ENCODE data around the gene DNAJC1. TPM values are rescaled to one million over a fixed set of nuclear protein-coding genes. Genes with fewer than 3 reads are reported as not detected.
"Not testable (repeated sequence)": the region's sequence is repeated elsewhere in the genome, so short reads cannot be mapped to it uniquely, and the experiment has no call there.

DNAJC1 gene
- total RNA-seq, 1 donor from 2014 or later, result 66.8 TPM

DNA sequence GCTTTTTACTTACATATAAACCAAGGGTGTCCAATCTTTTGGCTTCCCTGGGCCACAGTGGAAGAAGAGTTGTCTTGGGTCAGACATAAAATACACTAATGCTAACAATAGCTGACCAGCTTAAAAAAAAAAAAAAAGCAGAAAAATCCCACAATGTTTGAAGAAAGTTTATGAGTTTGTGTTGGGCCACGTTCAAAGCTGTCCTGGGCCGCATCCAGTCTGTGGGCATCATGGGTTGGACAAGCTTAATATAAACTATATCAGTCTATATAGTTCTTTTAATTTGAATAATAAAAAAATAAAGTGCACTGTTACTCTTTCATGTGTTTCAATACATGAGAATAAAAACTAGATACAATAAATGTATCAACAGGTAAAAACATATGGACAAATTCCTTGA lies 179.9 kb downstream of the DNAJC1 start:
- no peaks in the 10 kb centered on the region for H3K4me1 Mint-ChIP-seq (ENCODE audit: low read depth, unreplicated experiment)
- Histone ChIP-seq H3K4me2 (ENCODE audit: low read length) (no peak overlapping the region), H3K36me3 (ENCODE audit: insufficient read depth, low read length) (no peaks in the 10 kb centered on the region), H3K9me3 (ENCODE audit: insufficient read depth, low read depth, low read length) (peaks cover 4% of the 10 kb centered on the region), H3K4me1 (ENCODE audit: insufficient read depth, low read length) (no peaks in the 10 kb centered on the region), H3K27ac (ENCODE audit: low read depth, low read length) (no peak overlapping the region), H3K79me2 (ENCODE audit: insufficient read depth, low read length) (no peaks in the 10 kb centered on the region), H3K27me3 (ENCODE audit: insufficient read depth, low read length) (no peaks in the 10 kb centered on the region), H3K4me3 (ENCODE audit: insufficient read depth, low read depth, low read length) (no peak overlapping the region), H4K20me1 (ENCODE audit: insufficient read depth, low read length) (no peaks in the 10 kb centered on the region), H2AFZ (ENCODE audit: low read depth, low read length) (no peak overlapping the region), H3K9ac (ENCODE audit: low read length) (no peak overlapping the region)
- H3K36me3 Mint-ChIP-seq (ENCODE audit: low read depth, unreplicated experiment), result peaks cover 42% of the 10 kb centered on the region
- no peak for TF ChIP-seq EZH2 (IDR thresholded peaks at IDR 0.05; ENCODE audit: insufficient read depth, low read length)
- TF ChIP-seq, protein P1, sequence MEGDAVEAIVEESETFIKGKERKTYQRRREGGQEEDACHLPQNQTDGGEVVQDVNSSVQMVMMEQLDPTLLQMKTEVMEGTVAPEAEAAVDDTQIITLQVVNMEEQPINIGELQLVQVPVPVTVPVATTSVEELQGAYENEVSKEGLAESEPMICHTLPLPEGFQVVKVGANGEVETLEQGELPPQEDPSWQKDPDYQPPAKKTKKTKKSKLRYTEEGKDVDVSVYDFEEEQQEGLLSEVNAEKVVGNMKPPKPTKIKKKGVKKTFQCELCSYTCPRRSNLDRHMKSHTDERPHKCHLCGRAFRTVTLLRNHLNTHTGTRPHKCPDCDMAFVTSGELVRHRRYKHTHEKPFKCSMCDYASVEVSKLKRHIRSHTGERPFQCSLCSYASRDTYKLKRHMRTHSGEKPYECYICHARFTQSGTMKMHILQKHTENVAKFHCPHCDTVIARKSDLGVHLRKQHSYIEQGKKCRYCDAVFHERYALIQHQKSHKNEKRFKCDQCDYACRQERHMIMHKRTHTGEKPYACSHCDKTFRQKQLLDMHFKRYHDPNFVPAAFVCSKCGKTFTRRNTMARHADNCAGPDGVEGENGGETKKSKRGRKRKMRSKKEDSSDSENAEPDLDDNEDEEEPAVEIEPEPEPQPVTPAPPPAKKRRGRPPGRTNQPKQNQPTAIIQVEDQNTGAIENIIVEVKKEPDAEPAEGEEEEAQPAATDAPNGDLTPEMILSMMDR (IDR thresholded peaks at IDR 0.05; ENCODE audit: insufficient read depth, low read depth, low read length), result no peak
- FAIRE-seq (no peak), DNase-seq (ENCODE audit: low read depth) (no peak)
- no peaks in the 10 kb centered on the region for H3K27me3 Mint-ChIP-seq (ENCODE audit: low read depth, unreplicated experiment)
- peaks cover 38% of the 10 kb centered on the region for H3K9me3 Mint-ChIP-seq (ENCODE audit: unreplicated experiment)
- H3K4me3 Mint-ChIP-seq (ENCODE audit: unreplicated experiment), result no peak overlapping the region
- no peak overlapping the region for H3K27ac Mint-ChIP-seq (ENCODE audit: unreplicated experiment)

GRCh38 chr10:21822273-21822672 lies 181.3 kb downstream of the DNAJC1 start:
- H3K27me3 ChIP-seq (ENCODE audit: insufficient read depth, low read length); H2AFZ ChIP-seq (ENCODE audit: low read depth, low read length); H4K20me1 ChIP-seq (ENCODE audit: insufficient read depth, low read length); H3K4me2 ChIP-seq (ENCODE audit: low read length); H3K79me2 ChIP-seq (ENCODE audit: insufficient read depth, low read length); H3K27ac Mint-ChIP-seq (ENCODE audit: unreplicated experiment); H3K36me3 ChIP-seq (ENCODE audit: insufficient read depth, low read length); H3K9me3 ChIP-seq (ENCODE audit: insufficient read depth, low read depth, low read length); H3K4me3 ChIP-seq (ENCODE audit: insufficient read depth, low read depth, low read length); H3K27me3 Mint-ChIP-seq (ENCODE audit: low read depth, unreplicated experiment); FAIRE-seq; H3K9ac ChIP-seq (ENCODE audit: low read length); DNase-seq (ENCODE audit: low read depth); H3K27ac ChIP-seq (ENCODE audit: low read depth, low read length); H3K4me3 Mint-ChIP-seq (ENCODE audit: unreplicated experiment); H3K4me1 Mint-ChIP-seq (ENCODE audit: low read depth, unreplicated experiment); H3K4me1 ChIP-seq (ENCODE audit: insufficient read depth, low read length): not testable (repeated sequence)
- peaks cover 29% of the 10 kb centered on the region for H3K36me3 Mint-ChIP-seq (ENCODE audit: low read depth, unreplicated experiment)
- peaks cover 28% of the 10 kb centered on the region for H3K9me3 Mint-ChIP-seq (ENCODE audit: unreplicated experiment)

GRCh38 chr10:21820952-21821351 lies 182.6 kb downstream of the DNAJC1 start:
- H4K20me1 ChIP-seq (ENCODE audit: insufficient read depth, low read length), result no peaks in the 10 kb centered on the region
- peak overlapping the region; percentile 26 for H3K27ac Mint-ChIP-seq (ENCODE audit: unreplicated experiment)

DNA sequence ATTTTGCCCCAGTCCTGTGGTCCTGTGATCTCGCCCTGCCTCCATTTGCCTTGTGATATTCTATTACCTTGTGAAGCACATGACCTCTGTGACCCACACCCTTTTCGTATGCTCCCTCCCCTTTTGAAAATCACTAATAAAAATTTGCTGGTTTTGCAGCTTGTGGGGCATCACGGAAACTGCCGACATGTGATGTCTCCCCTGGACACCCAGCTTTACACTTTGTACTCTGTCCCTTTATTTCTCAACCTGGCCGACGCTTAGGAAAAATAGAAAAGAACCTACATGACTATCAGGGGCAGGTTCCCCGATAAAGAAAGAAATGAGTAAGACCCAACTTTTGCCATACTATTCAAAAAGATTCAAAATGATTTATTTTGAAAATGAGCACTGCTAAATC lies 185.1 kb downstream of the DNAJC1 start:
- not testable (repeated sequence) for H3K4me1 Mint-ChIP-seq (ENCODE audit: low read depth, unreplicated experiment); H3K27me3 Mint-ChIP-seq (ENCODE audit: low read depth, unreplicated experiment); FAIRE-seq; DNase-seq (ENCODE audit: low read depth); H4K20me1 ChIP-seq (ENCODE audit: insufficient read depth, low read length); H3K79me2 ChIP-seq (ENCODE audit: insufficient read depth, low read length); H3K4me1 ChIP-seq (ENCODE audit: insufficient read depth, low read length); H2AFZ ChIP-seq (ENCODE audit: low read depth, low read length); H3K9me3 ChIP-seq (ENCODE audit: insufficient read depth, low read depth, low read length); H3K27ac ChIP-seq (ENCODE audit: low read depth, low read length); H3K9ac ChIP-seq (ENCODE audit: low read length); H3K27ac Mint-ChIP-seq (ENCODE audit: unreplicated experiment); H3K36me3 ChIP-seq (ENCODE audit: insufficient read depth, low read length); H3K4me3 ChIP-seq (ENCODE audit: insufficient read depth, low read depth, low read length); H3K4me2 ChIP-seq (ENCODE audit: low read length); H3K4me3 Mint-ChIP-seq (ENCODE audit: unreplicated experiment); H3K9me3 Mint-ChIP-seq (ENCODE audit: unreplicated experiment); H3K27me3 ChIP-seq (ENCODE audit: insufficient read depth, low read length)
- peaks cover 18% of the 10 kb centered on the region for H3K36me3 Mint-ChIP-seq (ENCODE audit: low read depth, unreplicated experiment)

More at GRCh38 chr10:21820952-21821351, 182.6 kb downstream of the DNAJC1 start:
- Histone ChIP-seq H3K79me2 (ENCODE audit: insufficient read depth, low read length) (no peaks in the 10 kb centered on the region), H3K36me3 (ENCODE audit: insufficient read depth, low read length) (no peaks in the 10 kb centered on the region), H3K4me3 (ENCODE audit: insufficient read depth, low read depth, low read length) (no peak overlapping the region), H3K4me2 (ENCODE audit: low read length) (no peak overlapping the region), H3K27ac (ENCODE audit: low read depth, low read length) (no peak overlapping the region), H2AFZ (ENCODE audit: low read depth, low read length) (no peak overlapping the region), H3K27me3 (ENCODE audit: insufficient read depth, low read length) (no peaks in the 10 kb centered on the region), H3K4me1 (ENCODE audit: insufficient read depth, low read length) (no peaks in the 10 kb centered on the region), H3K9me3 (ENCODE audit: insufficient read depth, low read depth, low read length) (peaks cover 4% of the 10 kb centered on the region), H3K9ac (ENCODE audit: low read length) (no peak overlapping the region)
- DNase-seq (ENCODE audit: low read depth), result no peak
- Mint-ChIP-seq H3K9me3 (ENCODE audit: unreplicated experiment) (peaks cover 16% of the 10 kb centered on the region), H3K4me3 (ENCODE audit: unreplicated experiment) (no peak overlapping the region), H3K36me3 (ENCODE audit: low read depth, unreplicated experiment) (peaks cover 19% of the 10 kb centered on the region), H3K4me1 (ENCODE audit: low read depth, unreplicated experiment) (no peaks in the 10 kb centered on the region), H3K27me3 (ENCODE audit: low read depth, unreplicated experiment) (no peaks in the 10 kb centered on the region)
- FAIRE-seq, result no peak
- TF ChIP-seq, protein P1 (IDR thresholded peaks at IDR 0.05; ENCODE audit: insufficient read depth, low read depth, low read length), result no peak
- TF ChIP-seq EZH2 (IDR thresholded peaks at IDR 0.05; ENCODE audit: insufficient read depth, low read length), result no peak

Data from astrocyte (in vitro differentiated cells and primary cell).